Loucy (cell line): ENCODE results near the gene OTUD5.

Experiments
- H2AFZ ChIP-seq: fragments of 200-600 bp; sonication (generic); 2 replicates; pipeline ENCODE4 v1.6.0; 2016; ENCODE audit warnings: antibody characterized with exemption, mild to moderate bottlenecking, low read length, moderate library complexity
- H3F3A ChIP-seq: fragments of 200-600 bp; 2 replicates; pipeline ENCODE4 v1.6.0; 2016; ENCODE audit warnings: antibody characterized with exemption, low read depth, mild to moderate bottlenecking
- H3K27me3 ChIP-seq: fragments of 200-600 bp; sonication (generic); 2 replicates; pipeline ENCODE4 v1.6.1; 2014; ENCODE audit warnings: low read length, mild to moderate bottlenecking; ENCODE audit not compliant: insufficient read depth, poor library complexity, severe bottlenecking
- H3K36me3 ChIP-seq: fragments of 200-600 bp; sonication (generic); 2 replicates; pipeline ENCODE4 v1.6.1; 2016; ENCODE audit warnings: low read length; ENCODE audit not compliant: insufficient read depth
- H3K4me1 ChIP-seq: fragments of 200-600 bp; sonication (generic); 2 replicates; pipeline ENCODE4 v1.5.1; 2014; ENCODE audit warnings: low read length, mild to moderate bottlenecking; ENCODE audit not compliant: insufficient read depth, poor library complexity, severe bottlenecking
- H3K4me2 ChIP-seq: fragments of 200-600 bp; sonication (generic); 2 replicates; pipeline ENCODE4 v1.6.0; 2014; ENCODE audit warnings: antibody characterized with exemption, low read length, low read depth, mild to moderate bottlenecking; ENCODE audit not compliant: poor library complexity, severe bottlenecking
- H3K4me3 ChIP-seq: fragments of 200-600 bp; sonication (generic); 2 replicates; pipeline ENCODE4 v1.5.1; 2014; ENCODE audit warnings: low read length, mild to moderate bottlenecking, mixed read lengths; ENCODE audit not compliant: poor library complexity, severe bottlenecking
- H3K79me2 ChIP-seq: fragments of 200-600 bp; sonication (generic); 2 replicates; pipeline ENCODE4 v1.6.1; 2014; ENCODE audit warnings: low read length; ENCODE audit not compliant: insufficient read depth
- H3K9ac ChIP-seq: fragments of 200-600 bp; sonication (generic); 2 replicates; pipeline ENCODE4 v1.6.0; 2014; ENCODE audit warnings: mild to moderate bottlenecking, low read depth, low read length, moderate library complexity; ENCODE audit not compliant: poor library complexity, severe bottlenecking
- H3K9me2 ChIP-seq: fragments of 200-600 bp; sonication (generic); replicated peaks from 2 replicates; pipeline ENCODE4 v1.6.1; 2016; ENCODE audit warnings: low read depth, low read length, mixed read lengths
- H3K9me3 ChIP-seq: fragments of 200-600 bp; sonication (generic); 2 replicates; pipeline ENCODE4 v1.6.1; 2014; ENCODE audit warnings: mild to moderate bottlenecking, antibody characterized with exemption, low read length, low read depth; ENCODE audit not compliant: insufficient read depth
- H4K20me1 ChIP-seq: fragments of 200-600 bp; sonication (generic); 2 replicates; pipeline ENCODE4 v1.6.0; 2014; ENCODE audit warnings: antibody characterized with exemption, low read length, mild to moderate bottlenecking; ENCODE audit not compliant: insufficient read depth, poor library complexity, severe bottlenecking
- CTCF ChIP-seq: fragments of 200-600 bp; sonication (generic); conservative IDR thresholded peaks from 2 replicates; pipeline ENCODE4 v1.5.1; 2014; ENCODE audit warnings: mild to moderate bottlenecking, antibody characterized with exemption, low read length
- EZH2phosphoT487 ChIP-seq: fragments of 200-600 bp; IDR thresholded peaks from 2 replicates; pipeline ENCODE4 v1.6.1; 2018; ENCODE audit warnings: antibody characterized with exemption, mild to moderate bottlenecking, moderate library complexity, borderline replicate concordance

OTUD5 gene

GRCh38 chrX:48892896-48893295, 64.5 kb downstream of the OTUD5 start:
- Histone ChIP-seq H2AFZ (no peak overlapping the region), H3K9me3 (no peaks in the 10 kb centered on the region), H4K20me1 (peaks cover 19% of the 10 kb centered on the region), H3F3A (no peaks in the 10 kb centered on the region), H3K4me2 (no peak overlapping the region), H3K36me3 (no peaks in the 10 kb centered on the region), H3K79me2 (peaks cover 27% of the 10 kb centered on the region; the same call in 1 of the 2 replicates), H3K9me2 (no peaks in the 10 kb centered on the region), H3K4me3 (no peak overlapping the region), H3K27me3 (no peaks in the 10 kb centered on the region), H3K4me1 (no peaks in the 10 kb centered on the region), H3K9ac (no peak overlapping the region)
- TF ChIP-seq CTCF: no peak
- no peak for TF ChIP-seq EZH2phosphoT487

- H3K9me3 ChIP-seq: no peaks in the 10 kb centered on the region
- H2AFZ ChIP-seq: no peak overlapping the region
- no peaks in the 10 kb centered on the region for H3F3A ChIP-seq
- H3K27me3 ChIP-seq: no peaks in the 10 kb centered on the region
- no peaks in the 10 kb centered on the region for H3K36me3 ChIP-seq
- TF ChIP-seq EZH2phosphoT487 (no peak), CTCF (peak; percentile 27; the same call in 1 of the 2 replicates)
- H3K4me3 ChIP-seq: peak overlapping the region; percentile 67
- H3K79me2 ChIP-seq: peaks cover 22% of the 10 kb centered on the region; the same call in 1 of the 2 replicates
- peak overlapping the region; percentile 76 for H3K4me2 ChIP-seq
- peaks cover 12% of the 10 kb centered on the region for H4K20me1 ChIP-seq
- H3K9ac ChIP-seq: no peak overlapping the region
- H3K4me1 ChIP-seq: no peaks in the 10 kb centered on the region
- H3K9me2 ChIP-seq: no peaks in the 10 kb centered on the region
Observed at GRCh38 chrX:48891402-48892288, 65.8 kb downstream of the OTUD5 start.

DNA sequence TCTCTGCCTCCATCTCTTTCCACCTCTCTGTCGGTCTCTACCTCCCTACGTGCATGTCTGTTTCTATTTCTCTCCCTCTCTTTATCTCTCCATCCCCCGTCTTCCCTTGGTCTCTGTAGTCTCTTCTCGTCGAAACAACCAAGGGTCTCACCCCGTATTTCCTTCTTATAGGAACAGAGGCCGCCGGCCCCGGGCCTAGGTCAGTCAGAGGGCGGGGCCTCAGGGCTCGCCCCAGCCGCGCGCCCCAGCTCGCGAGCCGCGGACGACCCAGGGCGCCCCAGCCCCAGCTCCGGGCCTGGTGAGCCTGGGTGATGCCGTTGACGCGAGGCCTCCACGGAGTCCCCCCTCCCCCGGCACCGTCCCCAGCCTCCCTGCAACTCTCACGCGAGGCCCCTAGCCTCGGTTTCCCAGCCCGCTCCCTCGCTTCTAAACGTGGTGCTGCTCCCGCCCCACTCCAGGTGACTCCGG, 66.4 kb downstream of the OTUD5 start:
- no peak for TF ChIP-seq EZH2phosphoT487
- no peak for TF ChIP-seq CTCF
- no peak overlapping the region for H2AFZ ChIP-seq
- H3K27me3 ChIP-seq: no peaks in the 10 kb centered on the region
- H3K4me3 ChIP-seq: peak overlapping the region; percentile 67
- H3K79me2 ChIP-seq: peaks cover 15% of the 10 kb centered on the region; the same call in 1 of the 2 replicates
- no peaks in the 10 kb centered on the region for H3K9me2 ChIP-seq
- H3F3A ChIP-seq: no peaks in the 10 kb centered on the region
- H3K4me1 ChIP-seq: no peaks in the 10 kb centered on the region
- H3K36me3 ChIP-seq: no peaks in the 10 kb centered on the region
- H4K20me1 ChIP-seq: peaks cover 5% of the 10 kb centered on the region
- peak overlapping the region; percentile 76 for H3K4me2 ChIP-seq
- H3K9me3 ChIP-seq: no peaks in the 10 kb centered on the region
- no peak overlapping the region for H3K9ac ChIP-seq
